PC-9 (cell line): ENCODE measurements around the gene STK16. TPM values are rescaled to one million over a fixed set of nuclear protein-coding genes. Genes with fewer than 3 reads are reported as not detected.

Source experiments
- BruUV-seq: library from RNA; stranded (reverse); fragments of 400-500 nt; replicated peaks from 2 replicates; lab custom pipeline; 2021; lab: Mats Ljungman, UMichigan
- CTCF ChIA-PET: fragments of 300-600 bp; sonication (Branson Sonifier 250); formaldehyde crosslinking; loops from one replicate; lab custom pipeline; 2022; ENCODE audit warnings: antibody characterized with exemption; lab: Charles Lee
- POLR2A ChIA-PET: fragments of 300-600 bp; sonication (Branson Sonifier 250); formaldehyde crosslinking; loops from one replicate; lab custom pipeline; 2022; ENCODE audit warnings: antibody characterized with exemption; ENCODE audit not compliant: unreplicated experiment; lab: Charles Lee
- DNase-seq, 2 experiments: peaks; one replicate each; pipeline versions ENCODE4 v3.0.0 to v3.0.0-alpha.2; 2015 to 2022; ENCODE audit warnings: mixed read lengths in 1 of 2
- H2AFZ ChIP-seq: fragments of 200-600 bp; sonication (generic); 2 replicates; pipeline ENCODE4 v1.8.1; 2017; ENCODE audit warnings: antibody characterized with exemption
- H3F3A ChIP-seq: fragments of 200-600 bp; sonication (generic); 2 replicates; pipeline ENCODE4 v1.8.1; 2017; ENCODE audit warnings: antibody characterized with exemption, mild to moderate bottlenecking, low read depth; ENCODE audit not compliant: insufficient read depth
- H3K27ac ChIP-seq: fragments of 200-600 bp; sonication (generic); 2 replicates; pipeline ENCODE4 v1.6.1; 2016; ENCODE audit warnings: mixed run types
- H3K27me3 ChIP-seq: fragments of 200-600 bp; sonication (generic); 2 replicates; pipeline ENCODE4 v1.6.1; 2016; ENCODE audit warnings: low read depth, mixed run types; ENCODE audit not compliant: insufficient read depth
- H3K36me3 ChIP-seq: fragments of 200-600 bp; sonication (generic); 2 replicates; pipeline ENCODE4 v1.6.1; 2016; ENCODE audit warnings: low read depth, mixed run types
- H3K4me1 ChIP-seq: fragments of 200-600 bp; sonication (generic); replicated peaks from 2 replicates; pipeline ENCODE4 v1.6.1; 2016; ENCODE audit warnings: mixed run types; ENCODE audit not compliant: insufficient read depth
- H3K4me2 ChIP-seq: fragments of 200-600 bp; sonication (generic); 2 replicates; pipeline ENCODE4 v1.6.1; 2017; ENCODE audit warnings: mixed run types
- H3K4me3 ChIP-seq: fragments of 200-600 bp; sonication (generic); 2 replicates; pipeline ENCODE4 v1.6.1; 2016; ENCODE audit warnings: mixed run types
- H3K79me2 ChIP-seq: fragments of 200-600 bp; sonication (generic); 2 replicates; pipeline ENCODE4 v1.6.1; 2017; ENCODE audit warnings: low read depth, mixed run types
- H3K9me2 ChIP-seq: fragments of 200-600 bp; sonication (generic); 2 replicates; pipeline ENCODE4 v1.8.1; 2017; ENCODE audit warnings: mild to moderate bottlenecking; ENCODE audit not compliant: insufficient read depth
- H3K9me3 ChIP-seq: fragments of 200-600 bp; sonication (generic); 2 replicates; pipeline ENCODE4 v1.8.1; 2016; ENCODE audit warnings: low read depth; ENCODE audit not compliant: insufficient read depth
- H4K20me1 ChIP-seq: fragments of 200-600 bp; sonication (generic); 2 replicates; pipeline ENCODE4 v1.8.1; 2017; ENCODE audit not compliant: insufficient read depth
- CTCF ChIP-seq: fragments of 200-600 bp; sonication (generic); conservative IDR thresholded peaks from 2 replicates; pipeline ENCODE4 v1.6.1; 2017; ENCODE audit warnings: mixed run types, antibody characterized with exemption, mild to moderate bottlenecking, moderate library complexity
- EZH2 ChIP-seq: fragments of 200-600 bp; sonication (generic); IDR thresholded peaks from 2 replicates; pipeline ENCODE4 v1.8.0; 2017; ENCODE audit warnings: antibody characterized with exemption, low read depth
- intact Hi-C: fragments of 100-400 bp; cut with micrococcal nuclease; formaldehyde crosslinking; loops from one replicate; pipeline ENCODE4 v1.10.0; 2022; ENCODE audit not compliant: unreplicated experiment
- total RNA-seq: library from RNA; stranded (reverse); gene quantifications from 2 replicates; pipeline ENCODE4 v1.2.3, GENCODE V29; 2021

Gene STK16
- total RNA-seq, 1 experiment from 2014 or later: 39.6 TPM

GRCh38 chr2:219269362-219270054 is 24.2 kb downstream of the STK16 start:
- no peak overlapping the region for H3K27ac ChIP-seq
- no peaks in the 10 kb centered on the region for H3K9me3 ChIP-seq
- no peak overlapping the region for H2AFZ ChIP-seq
- H3K36me3 ChIP-seq: no peaks in the 10 kb centered on the region
- no peak for DNase-seq
- no peaks in the 10 kb centered on the region for H4K20me1 ChIP-seq
- POLR2A ChIA-PET: interaction anchor here (0.6 kb wide), 1 partner anchor 401 kb away, joined by 9 read pairs; no protein-coding TSS in a partner anchor
- TF ChIP-seq CTCF: no peak
- no peak for TF ChIP-seq EZH2
- H3K4me2 ChIP-seq: no peak overlapping the region
- no peaks in the 10 kb centered on the region for H3K27me3 ChIP-seq
- BruUV-seq: no TSS peak
- no peak overlapping the region for H3K4me3 ChIP-seq
- CTCF ChIA-PET: no interaction called here
- H3K79me2 ChIP-seq: no peaks in the 10 kb centered on the region
- H3K4me1 ChIP-seq: peaks cover 22% of the 10 kb centered on the region
- intact Hi-C loops: loop anchor here (10.0 kb wide), 1 partner anchor 375 kb away; no protein-coding TSS in a partner anchor
- no peaks in the 10 kb centered on the region for H3K9me2 ChIP-seq
- peaks cover 16% of the 10 kb centered on the region for H3F3A ChIP-seq

- TF ChIP-seq EZH2: no peak
- no peak for TF ChIP-seq CTCF
- intact Hi-C loops: loop anchor here (10.0 kb wide), 1 partner anchor 375 kb away; no protein-coding TSS in a partner anchor
- POLR2A ChIA-PET: no interaction called here
- Histone ChIP-seq H3K27me3 (no peaks in the 10 kb centered on the region), H4K20me1 (no peaks in the 10 kb centered on the region), H3K9me2 (no peaks in the 10 kb centered on the region), H3K4me2 (no peak overlapping the region), H3K36me3 (no peaks in the 10 kb centered on the region), H3K79me2 (no peaks in the 10 kb centered on the region), H3K27ac (no peak overlapping the region), H2AFZ (no peak overlapping the region), H3K9me3 (no peaks in the 10 kb centered on the region), H3K4me1 (peaks cover 25% of the 10 kb centered on the region), H3K4me3 (no peak overlapping the region), H3F3A (peaks cover 20% of the 10 kb centered on the region)
- no TSS peak for BruUV-seq
- CTCF ChIA-PET: no interaction called here
- DNase-seq: no peak
Measured at GRCh38 chr2:219270055-219270372, 24.7 kb downstream of the STK16 start.

- H3K4me3 ChIP-seq: no peak overlapping the region
- no peak overlapping the region for H3K4me2 ChIP-seq
- H3K4me1 ChIP-seq: peaks cover 32% of the 10 kb centered on the region
- TF ChIP-seq CTCF (no peak), EZH2 (no peak)
- no peaks in the 10 kb centered on the region for H3K36me3 ChIP-seq
- DNase-seq: no peak
- ChIA-PET POLR2A (no interaction called here), CTCF (no interaction called here)
- H3K9me2 ChIP-seq: no peaks in the 10 kb centered on the region
- no peaks in the 10 kb centered on the region for H3K9me3 ChIP-seq
- H2AFZ ChIP-seq: no peak overlapping the region
- no peaks in the 10 kb centered on the region for H3K79me2 ChIP-seq
- BruUV-seq: no TSS peak
- H3F3A ChIP-seq: peaks cover 29% of the 10 kb centered on the region
- no peaks in the 10 kb centered on the region for H4K20me1 ChIP-seq
- H3K27me3 ChIP-seq: no peaks in the 10 kb centered on the region
- no peak overlapping the region for H3K27ac ChIP-seq
- intact Hi-C loops: loop anchor here (10.0 kb wide), 1 partner anchor 376 kb away; no protein-coding TSS in a partner anchor
Measured at GRCh38 chr2:219271021-219271420, 25.7 kb downstream of the STK16 start.
